Stimulated activated CD4-positive, alpha-beta T cell treated with anti-CD3 and anti-CD28 coated beads, TNF-alpha, amount 100 ng/mL, for 1 hour (primary cell): ENCODE results near the gene SCN9A.
"Not testable (repeated sequence)": the region's sequence is repeated elsewhere in the genome, so short reads cannot be mapped to it uniquely, and the experiment has no call there.

Experiments
- DNase-seq, 3 donors: peaks; one replicate each; pipeline ENCODE4 v3.0.0-alpha.2; 2020; ENCODE audit warnings: low read depth in 3 of 3, low spot score in 1 of 3

SCN9A gene

GRCh38 chr2:166335284-166335683 is 40.5 kb downstream of the SCN9A start:
- no peak for DNase-seq

GRCh38 chr2:166334805-166335204 is 40.9 kb downstream of the SCN9A start:
- DNase-seq = no peak

GRCh38 chr2:166333801-166334200 is 41.9 kb downstream of the SCN9A start:
- DNase-seq = no peak

GRCh38 chr2:166332106-166332505 is 43.6 kb downstream of the SCN9A start:
- no peak for DNase-seq

GRCh38 chr2:166331468-166331867 is 44.3 kb downstream of the SCN9A start:
- DNase-seq = no peak

- no peak for DNase-seq
Observed at GRCh38 chr2:166329465-166329864, 46.3 kb downstream of the SCN9A start.

GRCh38 chr2:166328147-166328546 is 47.6 kb downstream of the SCN9A start:
- no peak for DNase-seq

GRCh38 chr2:166321076-166321475 is 54.7 kb downstream of the SCN9A start:
- no peak for DNase-seq

GRCh38 chr2:166314022-166314759 is 61.6 kb downstream of the SCN9A start:
- no peak for DNase-seq

- not testable (repeated sequence) for DNase-seq
Observed at GRCh38 chr2:166312863-166313262, 62.9 kb downstream of the SCN9A start.

GRCh38 chr2:166307326-166307725 is 68.4 kb downstream of the SCN9A start:
- no peak for DNase-seq

- no peak for DNase-seq
Observed at GRCh38 chr2:166304656-166305055, 71.1 kb downstream of the SCN9A start.

GRCh38 chr2:166302036-166302435 is 73.7 kb downstream of the SCN9A start:
- DNase-seq = no peak

GRCh38 chr2:166297951-166298350 is 77.8 kb downstream of the SCN9A start:
- DNase-seq = no peak

GRCh38 chr2:166293984-166294383 is 81.8 kb downstream of the SCN9A start:
- DNase-seq = no peak

GRCh38 chr2:166285215-166285614 is 90.5 kb downstream of the SCN9A start:
- DNase-seq = no peak

- DNase-seq = no peak
Observed at GRCh38 chr2:166284359-166284758, 91.4 kb downstream of the SCN9A start.

GRCh38 chr2:166282154-166282553 is 93.6 kb downstream of the SCN9A start:
- DNase-seq = no peak

- no peak for DNase-seq
Observed at GRCh38 chr2:166278856-166279255, 96.9 kb downstream of the SCN9A start.

GRCh38 chr2:166270376-166270775 is 105.4 kb downstream of the SCN9A start:
- no peak for DNase-seq

- no peak for DNase-seq
Observed at GRCh38 chr2:166269322-166269721, 106.4 kb downstream of the SCN9A start.

- no peak for DNase-seq
Observed at GRCh38 chr2:166257859-166258258, 117.9 kb downstream of the SCN9A start.

GRCh38 chr2:166256896-166257295 is 118.8 kb downstream of the SCN9A start:
- DNase-seq = no peak
